ENCODE data around the gene CCL15. TPM values are rescaled to one million over a fixed set of nuclear protein-coding genes. Genes with fewer than 3 reads are reported as not detected.

CCL15 gene
- total and polyA plus RNA-seq, 2 of the 13 experiments (the other 11 are each of a cell fraction or from before 2014, with no cell fraction given), result 29.2 to 45.9 TPM

DNA sequence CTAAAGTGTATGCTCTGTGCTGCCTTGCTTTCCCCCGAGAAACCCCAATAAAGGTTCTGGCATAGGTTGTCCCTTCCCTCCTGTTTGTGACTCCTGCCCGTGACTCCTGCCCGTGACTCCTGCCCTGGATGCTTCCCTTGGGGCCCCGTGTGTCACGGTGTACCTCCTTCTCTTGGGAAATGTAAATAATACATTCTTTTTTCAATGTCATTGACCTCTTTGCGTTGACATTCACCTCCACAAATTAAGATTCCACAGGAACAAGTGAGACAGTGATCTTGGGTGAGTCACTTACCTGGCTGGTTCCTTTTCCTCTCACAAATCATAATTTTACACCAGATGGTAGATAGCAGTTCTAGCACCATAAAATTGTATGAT, 632 bp downstream of the CCL15 start (continued):
- TF ChIP-seq ELK4 (CRISPR knock-in tag; IDR thresholded peaks at IDR 0.05; ENCODE audit: borderline replicate concordance) (no peak), ZIK1 (CRISPR knock-in tag; IDR thresholded peaks at IDR 0.05; ENCODE audit: borderline replicate concordance, low read depth) (no peak), NRL (CRISPR knock-in tag; IDR thresholded peaks at IDR 0.05; ENCODE audit: borderline replicate concordance) (no peak), GABPA (IDR thresholded peaks at IDR 0.05; ENCODE audit: low read depth, low read length) (no peak), GABPA (CRISPR knock-in tag; IDR thresholded peaks at IDR 0.05; ENCODE audit: low read depth) (no peak; the same call in 1 of the 2 replicates), DPF2 (CRISPR knock-in tag; IDR thresholded peaks at IDR 0.05; ENCODE audit: borderline replicate concordance, low read depth) (peak; percentile 24; the same call in 1 of the 2 replicates), ZNF225 (CRISPR knock-in tag; IDR thresholded peaks at IDR 0.05) (no peak), JUNB (CRISPR knock-in tag; IDR thresholded peaks at IDR 0.05; ENCODE audit: borderline replicate concordance) (no peak), ZBTB38 (CRISPR knock-in tag; IDR thresholded peaks at IDR 0.05) (no peak), EZH2 (conservative IDR thresholded peaks at IDR 0.05; ENCODE audit: low read depth, low read length) (no peak), FOSL2 (CRISPR knock-in tag; IDR thresholded peaks at IDR 0.05) (peak; percentile 80), ZNF512B (CRISPR knock-in tag; IDR thresholded peaks at IDR 0.05; ENCODE audit: borderline replicate concordance) (no peak), ELF3 (CRISPR knock-in tag; IDR thresholded peaks at IDR 0.05) (no peak), ZNF644 (CRISPR knock-in tag; IDR thresholded peaks at IDR 0.05; ENCODE audit: low read depth) (no peak), EEA1 (CRISPR knock-in tag; IDR thresholded peaks at IDR 0.05; ENCODE audit: borderline replicate concordance) (no peak), ZNF430 (CRISPR knock-in tag; IDR thresholded peaks at IDR 0.05) (no peak), ZNF138 (CRISPR knock-in tag; IDR thresholded peaks at IDR 0.05; ENCODE audit: low read depth) (no peak)
- TF ChIP-seq, protein P1, sequence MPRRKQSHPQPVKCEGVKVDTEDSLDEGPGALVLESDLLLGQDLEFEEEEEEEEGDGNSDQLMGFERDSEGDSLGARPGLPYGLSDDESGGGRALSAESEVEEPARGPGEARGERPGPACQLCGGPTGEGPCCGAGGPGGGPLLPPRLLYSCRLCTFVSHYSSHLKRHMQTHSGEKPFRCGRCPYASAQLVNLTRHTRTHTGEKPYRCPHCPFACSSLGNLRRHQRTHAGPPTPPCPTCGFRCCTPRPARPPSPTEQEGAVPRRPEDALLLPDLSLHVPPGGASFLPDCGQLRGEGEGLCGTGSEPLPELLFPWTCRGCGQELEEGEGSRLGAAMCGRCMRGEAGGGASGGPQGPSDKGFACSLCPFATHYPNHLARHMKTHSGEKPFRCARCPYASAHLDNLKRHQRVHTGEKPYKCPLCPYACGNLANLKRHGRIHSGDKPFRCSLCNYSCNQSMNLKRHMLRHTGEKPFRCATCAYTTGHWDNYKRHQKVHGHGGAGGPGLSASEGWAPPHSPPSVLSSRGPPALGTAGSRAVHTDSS (CRISPR knock-in tag; conservative IDR thresholded peaks at IDR 0.05), result no peak
- TF ChIP-seq, protein P2, sequence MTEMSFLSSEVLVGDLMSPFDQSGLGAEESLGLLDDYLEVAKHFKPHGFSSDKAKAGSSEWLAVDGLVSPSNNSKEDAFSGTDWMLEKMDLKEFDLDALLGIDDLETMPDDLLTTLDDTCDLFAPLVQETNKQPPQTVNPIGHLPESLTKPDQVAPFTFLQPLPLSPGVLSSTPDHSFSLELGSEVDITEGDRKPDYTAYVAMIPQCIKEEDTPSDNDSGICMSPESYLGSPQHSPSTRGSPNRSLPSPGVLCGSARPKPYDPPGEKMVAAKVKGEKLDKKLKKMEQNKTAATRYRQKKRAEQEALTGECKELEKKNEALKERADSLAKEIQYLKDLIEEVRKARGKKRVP (CRISPR knock-in tag; IDR thresholded peaks at IDR 0.05), result no peak
- TF ChIP-seq, protein P3, sequence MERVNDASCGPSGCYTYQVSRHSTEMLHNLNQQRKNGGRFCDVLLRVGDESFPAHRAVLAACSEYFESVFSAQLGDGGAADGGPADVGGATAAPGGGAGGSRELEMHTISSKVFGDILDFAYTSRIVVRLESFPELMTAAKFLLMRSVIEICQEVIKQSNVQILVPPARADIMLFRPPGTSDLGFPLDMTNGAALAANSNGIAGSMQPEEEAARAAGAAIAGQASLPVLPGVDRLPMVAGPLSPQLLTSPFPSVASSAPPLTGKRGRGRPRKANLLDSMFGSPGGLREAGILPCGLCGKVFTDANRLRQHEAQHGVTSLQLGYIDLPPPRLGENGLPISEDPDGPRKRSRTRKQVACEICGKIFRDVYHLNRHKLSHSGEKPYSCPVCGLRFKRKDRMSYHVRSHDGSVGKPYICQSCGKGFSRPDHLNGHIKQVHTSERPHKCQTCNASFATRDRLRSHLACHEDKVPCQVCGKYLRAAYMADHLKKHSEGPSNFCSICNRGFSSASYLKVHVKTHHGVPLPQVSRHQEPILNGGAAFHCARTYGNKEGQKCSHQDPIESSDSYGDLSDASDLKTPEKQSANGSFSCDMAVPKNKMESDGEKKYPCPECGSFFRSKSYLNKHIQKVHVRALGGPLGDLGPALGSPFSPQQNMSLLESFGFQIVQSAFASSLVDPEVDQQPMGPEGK (CRISPR knock-in tag; IDR thresholded peaks at IDR 0.05), result no peak; the same call in 1 of the 2 replicates
